Ovary (tissue), 9 donors: ENCODE measurements around the gene BCAS4. TPM values are rescaled to one million over a fixed set of nuclear protein-coding genes. Genes with fewer than 3 reads are reported as not detected.
A peak's percentile ranks its signal among the peaks of the same experiment; 100 is the strongest.
"Not testable (repeated sequence)": the region's sequence is repeated elsewhere in the genome, so short reads cannot be mapped to it uniquely, and the experiment has no call there.

Experiments used
- DNase-seq, 5 donors: peaks; one replicate each; pipeline ENCODE4 v3.0.0-alpha.2; 2019 to 2020
- H3K27ac ChIP-seq, 2 donors: fragments of 200-600 bp; one replicate each; pipeline versions ENCODE4 v1.5.1 to v1.8.0; 2019 to 2022
- H3K27me3 ChIP-seq: fragments of 200-600 bp; one replicate; pipeline ENCODE4 v1.8.0; 2022
- H3K36me3 ChIP-seq: fragments of 200-600 bp; sonication (generic); one replicate; pipeline ENCODE4 v1.5.1; 2019
- H3K4me1 ChIP-seq: one replicate; pipeline ENCODE4 v1.8.1; 2013; ENCODE audit warnings: mild to moderate bottlenecking, moderate library complexity; ENCODE audit not compliant: insufficient read depth
- H3K4me3 ChIP-seq: fragments of 200-600 bp; sonication (generic); one replicate; pipeline ENCODE4 v1.5.1; 2017
- H3K9me3 ChIP-seq, 2 donors: fragments of 200-600 bp in 1 of 2; sonication (generic) in 1 of 2; one replicate each; pipeline versions ENCODE4 v1.5.1 to v1.8.1; 2013 to 2019; ENCODE audit warnings: mild to moderate bottlenecking in 1 of 2, moderate library complexity in 1 of 2
- CTCF ChIP-seq, 3 donors: fragments of 450-650 bp in 2 of 3; fragments of 200-600 bp in 1 of 3; IDR thresholded peaks; one replicate each; pipeline versions ENCODE4 v1.5.1 to v1.8.0; 2016 to 2022; ENCODE audit warnings: antibody characterized with exemption in 3 of 3, mild to moderate bottlenecking in 1 of 3
- EP300 ChIP-seq: sonication (generic); formaldehyde crosslinking; IDR thresholded peaks from one replicate; pipeline ENCODE4 v1.6.1; 2017; ENCODE audit warnings: antibody characterized with exemption
- POLR2A ChIP-seq: fragments of 450-650 bp; IDR thresholded peaks from one replicate; pipeline ENCODE4 v1.6.1; 2017; ENCODE audit warnings: antibody characterized with exemption, mild to moderate bottlenecking, moderate library complexity
- WGBS, 3 donors: extraction: QIAGEN DNeasy Blood & Tissue Kit in 1 of 3; methylation state at CpG; one replicate each; pipeline versions ENCODE4 v1.1.5 to v1.1.7; 2013 to 2017; 5-methylcytosine and 5-hydroxymethylcytosine counted together
- intact Hi-C, 4 donors: fragments of 100-400 bp; cut with DNase I; formaldehyde crosslinking; loops; one replicate each; pipeline versions ENCODE4 v1.11.0 to v1.15.1; 2022 to 2023
- polyA plus RNA-seq, 2 donors: library from polyadenylated mRNA; stranded (reverse); fragments of 200-250 nt in 1 of 2; fragments of 350-450 nt in 1 of 2; fragmentation: Illumina TruSeq in 1 of 2; extraction: RNeasy Lipid Tissue Mini Kit (QIAGEN cat#74804) in 1 of 2; gene quantifications; one replicate each; pipeline ENCODE4 v1.2.3, GENCODE V29; 2013 to 2014
- total RNA-seq, 7 donors: library from RNA; depleted of rRNA in 2 of 7; stranded (reverse); fragments of >200 nt in 2 of 7; fragmentation: NEBNext Ultra II Directional in 3 of 7; extraction: Animal tissue kit (Norgen Biotek cat#: 25700) in 3 of 7; gene quantifications; one replicate each; pipeline versions ENCODE4 v1.1.0 to v1.2.4, GENCODE V29; 2016 to 2023
- donor health status: DM: no; HTN: no; CAD: no; lungs with moderate emphysema.
- donor health status: DM: no; HTN: no; CAD: no.
- donor health status: Bipolar disorder and iron deficiency.
- donor health status: DM: yes; HTN: yes; CAD: no.
- donor health status: DM: no; HTN: no; CAD: no.
- donor health status: DM: yes; HTN: yes; CAD: no.

Gene BCAS4
- total and polyA plus RNA-seq, 9 donors = 2.0 to 9.1 (median 3.1) TPM

- 28 to 31% (median 31%) methylated on average over 12 of the region's 12 CpGs for WGBS, 3 donors
- no peaks in the 10 kb centered on the region for H3K27me3 ChIP-seq
- no peak overlapping the region for H3K27ac ChIP-seq
- intact Hi-C loops = no loop called here
- H3K9me3 ChIP-seq = no peaks in the 10 kb centered on the region
- TF ChIP-seq EP300 = no peak
- no peak for TF ChIP-seq CTCF (IDR thresholded peaks at IDR 0.05)
- no peak for TF ChIP-seq POLR2A
- H3K4me1 ChIP-seq = peaks cover 4% of the 10 kb centered on the region
- no peak overlapping the region for H3K4me3 ChIP-seq
- DNase-seq = peak; percentile 43 to 71 (median 56)
- no peaks in the 10 kb centered on the region for H3K36me3 ChIP-seq
These were observed 32.2 kb upstream of the BCAS4 start for GRCh38 chr20:50762435-50763220.

- peak in 2 of 5 donors; percentile 10 to 11 for DNase-seq
- H3K4me1 ChIP-seq, intact Hi-C loops, H3K27me3 ChIP-seq, H3K4me3 ChIP-seq, H3K9me3 ChIP-seq, H3K27ac ChIP-seq, H3K36me3 ChIP-seq: not testable (repeated sequence)
- 89 to 93% (median 90%) methylated on average over 20 of the region's 20 CpGs for WGBS, 3 donors
These were observed 31.1 kb upstream of the BCAS4 start for GRCh38 chr20:50763550-50764458.

- intact Hi-C loops, H3K27me3 ChIP-seq, H3K4me3 ChIP-seq, H3K36me3 ChIP-seq, H3K9me3 ChIP-seq, H3K4me1 ChIP-seq, H3K27ac ChIP-seq: not testable (repeated sequence)
- DNase-seq = peak in 2 of 5 donors; percentile 6 to 11
- WGBS, 3 donors = 67 to 72% (median 70%) methylated on average over 10 of the region's 10 CpGs
These were observed 29.6 kb upstream of the BCAS4 start for GRCh38 chr20:50765251-50765650.

GRCh38 chr20:50765674-50766073 lies 29.2 kb upstream of the BCAS4 start:
- H3K4me1 ChIP-seq = peaks cover 4% of the 10 kb centered on the region
- H3K9me3 ChIP-seq = no peaks in the 10 kb centered on the region
- DNase-seq = no peak
- no peak overlapping the region for H3K27ac ChIP-seq
- 61 to 75% (median 68%) methylated on average over 3 of the region's 3 CpGs for WGBS, 3 donors
- TF ChIP-seq EP300 (no peak), POLR2A (no peak), CTCF (IDR thresholded peaks at IDR 0.05) (no peak)
- H3K4me3 ChIP-seq = no peak overlapping the region
- H3K27me3 ChIP-seq = no peaks in the 10 kb centered on the region
- no peaks in the 10 kb centered on the region for H3K36me3 ChIP-seq
- intact Hi-C loops = no loop called here

GRCh38 chr20:50766955-50767809 lies 27.7 kb upstream of the BCAS4 start:
- H3K27ac ChIP-seq, H3K4me1 ChIP-seq, intact Hi-C loops, H3K4me3 ChIP-seq, H3K27me3 ChIP-seq, H3K36me3 ChIP-seq, H3K9me3 ChIP-seq: not testable (repeated sequence)
- WGBS, 3 donors = 46 to 54% (median 51%) methylated on average over 8 to 10 of the region's 10 CpGs
- DNase-seq = peak in 2 of 5 donors; percentile 9 to 26

GRCh38 chr20:50768991-50769390 lies 25.9 kb upstream of the BCAS4 start:
- H3K4me1 ChIP-seq, H3K36me3 ChIP-seq, intact Hi-C loops, H3K27ac ChIP-seq, H3K27me3 ChIP-seq, H3K9me3 ChIP-seq, H3K4me3 ChIP-seq: not testable (repeated sequence)
- WGBS, 3 donors = 66 to 75% (median 67%) methylated on average over 2 to 7 of the region's 7 CpGs
- DNase-seq = peak in 2 of 5 donors; percentile 7 to 11

GRCh38 chr20:50769551-50770085 lies 25.2 kb upstream of the BCAS4 start:
- H3K27ac ChIP-seq, H3K4me1 ChIP-seq, H3K36me3 ChIP-seq, H3K27me3 ChIP-seq, H3K9me3 ChIP-seq, intact Hi-C loops, H3K4me3 ChIP-seq: not testable (repeated sequence)
- DNase-seq = peak in 2 of 5 donors; percentile 12 to 17
- WGBS, 3 donors = 76 to 87% (median 82%) methylated on average over 5 to 10 of the region's 12 CpGs

GRCh38 chr20:50771419-50772080 lies 23.3 kb upstream of the BCAS4 start:
- H3K36me3 ChIP-seq, H3K9me3 ChIP-seq, intact Hi-C loops, H3K27me3 ChIP-seq, H3K4me1 ChIP-seq, H3K27ac ChIP-seq, H3K4me3 ChIP-seq: not testable (repeated sequence)
- DNase-seq = peak in 2 of 5 donors; percentile 8 to 31
- 73 to 86% (median 83%) methylated on average over 3 to 4 of the region's 8 CpGs for WGBS, 3 donors
